ENCODE results near the gene CDK5R2. TPM values are rescaled to one million over a fixed set of nuclear protein-coding genes. Genes with fewer than 3 reads are reported as not detected.

Gene CDK5R2
- total RNA-seq, 1 experiment from 2014 or later = 0.44 TPM

GRCh38 chr2:218961229-218961628, 1.8 kb downstream of the CDK5R2 start:
- no peak overlapping the region for H3K4me3 ChIP-seq (replicated peaks in 1 of 2; ENCODE audit: low read depth in 1 of 2, low read length in 2 of 2)
- TF ChIP-seq ZFX (IDR thresholded peaks at IDR 0.05) = no peak
- TF ChIP-seq POLR2AphosphoS5 (IDR thresholded peaks at IDR 0.05; ENCODE audit: low read depth, low read length) = no peak
- TF ChIP-seq CBX3 (IDR thresholded peaks at IDR 0.05; ENCODE audit: low read depth) = no peak
- TF ChIP-seq SP1 (IDR thresholded peaks at IDR 0.05; ENCODE audit: low read depth) = no peak
- TF ChIP-seq CTCF (IDR thresholded peaks at IDR 0.05 in 2 of 3, conservative IDR thresholded peaks at IDR 0.05 in 1 of 3; ENCODE audit: borderline replicate concordance in 1 of 3, insufficient read depth in 1 of 3, low read depth in 2 of 3, low read length in 2 of 3) = no peak
- TF ChIP-seq, protein P1, sequence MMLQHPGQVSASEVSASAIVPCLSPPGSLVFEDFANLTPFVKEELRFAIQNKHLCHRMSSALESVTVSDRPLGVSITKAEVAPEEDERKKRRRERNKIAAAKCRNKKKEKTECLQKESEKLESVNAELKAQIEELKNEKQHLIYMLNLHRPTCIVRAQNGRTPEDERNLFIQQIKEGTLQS (IDR thresholded peaks at IDR 0.05) = no peak
- no peak for TF ChIP-seq EZH2phosphoT487 (IDR thresholded peaks at IDR 0.05; ENCODE audit: borderline replicate concordance)
- no peak for TF ChIP-seq CEBPB (IDR thresholded peaks at IDR 0.05; ENCODE audit: low read depth)
- no peak for TF ChIP-seq SRF (IDR thresholded peaks at IDR 0.05; ENCODE audit: low read depth)
- no peak for TF ChIP-seq FOSL1 (IDR thresholded peaks at IDR 0.05; ENCODE audit: low read depth)
- no peak for TF ChIP-seq JUND (IDR thresholded peaks at IDR 0.05)
- TF ChIP-seq, protein P2, sequence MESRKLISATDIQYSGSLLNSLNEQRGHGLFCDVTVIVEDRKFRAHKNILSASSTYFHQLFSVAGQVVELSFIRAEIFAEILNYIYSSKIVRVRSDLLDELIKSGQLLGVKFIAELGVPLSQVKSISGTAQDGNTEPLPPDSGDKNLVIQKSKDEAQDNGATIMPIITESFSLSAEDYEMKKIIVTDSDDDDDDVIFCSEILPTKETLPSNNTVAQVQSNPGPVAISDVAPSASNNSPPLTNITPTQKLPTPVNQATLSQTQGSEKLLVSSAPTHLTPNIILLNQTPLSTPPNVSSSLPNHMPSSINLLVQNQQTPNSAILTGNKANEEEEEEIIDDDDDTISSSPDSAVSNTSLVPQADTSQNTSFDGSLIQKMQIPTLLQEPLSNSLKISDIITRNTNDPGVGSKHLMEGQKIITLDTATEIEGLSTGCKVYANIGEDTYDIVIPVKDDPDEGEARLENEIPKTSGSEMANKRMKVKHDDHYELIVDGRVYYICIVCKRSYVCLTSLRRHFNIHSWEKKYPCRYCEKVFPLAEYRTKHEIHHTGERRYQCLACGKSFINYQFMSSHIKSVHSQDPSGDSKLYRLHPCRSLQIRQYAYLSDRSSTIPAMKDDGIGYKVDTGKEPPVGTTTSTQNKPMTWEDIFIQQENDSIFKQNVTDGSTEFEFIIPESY (IDR thresholded peaks at IDR 0.05; ENCODE audit: extremely low read depth, insufficient replicate concordance, low read length) = no peak
- TF ChIP-seq, protein P3, sequence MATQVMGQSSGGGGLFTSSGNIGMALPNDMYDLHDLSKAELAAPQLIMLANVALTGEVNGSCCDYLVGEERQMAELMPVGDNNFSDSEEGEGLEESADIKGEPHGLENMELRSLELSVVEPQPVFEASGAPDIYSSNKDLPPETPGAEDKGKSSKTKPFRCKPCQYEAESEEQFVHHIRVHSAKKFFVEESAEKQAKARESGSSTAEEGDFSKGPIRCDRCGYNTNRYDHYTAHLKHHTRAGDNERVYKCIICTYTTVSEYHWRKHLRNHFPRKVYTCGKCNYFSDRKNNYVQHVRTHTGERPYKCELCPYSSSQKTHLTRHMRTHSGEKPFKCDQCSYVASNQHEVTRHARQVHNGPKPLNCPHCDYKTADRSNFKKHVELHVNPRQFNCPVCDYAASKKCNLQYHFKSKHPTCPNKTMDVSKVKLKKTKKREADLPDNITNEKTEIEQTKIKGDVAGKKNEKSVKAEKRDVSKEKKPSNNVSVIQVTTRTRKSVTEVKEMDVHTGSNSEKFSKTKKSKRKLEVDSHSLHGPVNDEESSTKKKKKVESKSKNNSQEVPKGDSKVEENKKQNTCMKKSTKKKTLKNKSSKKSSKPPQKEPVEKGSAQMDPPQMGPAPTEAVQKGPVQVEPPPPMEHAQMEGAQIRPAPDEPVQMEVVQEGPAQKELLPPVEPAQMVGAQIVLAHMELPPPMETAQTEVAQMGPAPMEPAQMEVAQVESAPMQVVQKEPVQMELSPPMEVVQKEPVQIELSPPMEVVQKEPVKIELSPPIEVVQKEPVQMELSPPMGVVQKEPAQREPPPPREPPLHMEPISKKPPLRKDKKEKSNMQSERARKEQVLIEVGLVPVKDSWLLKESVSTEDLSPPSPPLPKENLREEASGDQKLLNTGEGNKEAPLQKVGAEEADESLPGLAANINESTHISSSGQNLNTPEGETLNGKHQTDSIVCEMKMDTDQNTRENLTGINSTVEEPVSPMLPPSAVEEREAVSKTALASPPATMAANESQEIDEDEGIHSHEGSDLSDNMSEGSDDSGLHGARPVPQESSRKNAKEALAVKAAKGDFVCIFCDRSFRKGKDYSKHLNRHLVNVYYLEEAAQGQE (IDR thresholded peaks at IDR 0.05; ENCODE audit: low read depth) = no peak
- no peak for TF ChIP-seq ELF1 (IDR thresholded peaks at IDR 0.05; ENCODE audit: borderline replicate concordance, low read depth)
- no peak for TF ChIP-seq EGR1 (IDR thresholded peaks at IDR 0.05; ENCODE audit: low read depth)
- TF ChIP-seq YY1 (IDR thresholded peaks at IDR 0.05; ENCODE audit: extremely low read depth, insufficient replicate concordance, low read depth, low read length) = no peak
- TF ChIP-seq EZH2 (IDR thresholded peaks at IDR 0.05) = no peak
- TF ChIP-seq, protein P4, sequence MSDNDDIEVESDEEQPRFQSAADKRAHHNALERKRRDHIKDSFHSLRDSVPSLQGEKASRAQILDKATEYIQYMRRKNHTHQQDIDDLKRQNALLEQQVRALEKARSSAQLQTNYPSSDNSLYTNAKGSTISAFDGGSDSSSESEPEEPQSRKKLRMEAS (IDR thresholded peaks at IDR 0.05) = no peak
- H4K20me1 ChIP-seq (ENCODE audit: insufficient read depth) = no peaks in the 10 kb centered on the region
- H3K9me3 ChIP-seq (ENCODE audit: control insufficient read depth in 1 of 2, insufficient read depth in 1 of 2, low read depth in 1 of 2, low read length in 2 of 2) = no peaks in the 10 kb centered on the region
- intact Hi-C loops (cut with micrococcal nuclease) = no loop called here
- H3K79me2 ChIP-seq (ENCODE audit: insufficient read depth, low read length) = no peaks in the 10 kb centered on the region
- H3K9ac ChIP-seq (ENCODE audit: low read length) = no peak overlapping the region
- peaks cover 0 to 31% of the 10 kb centered on the region in 2 experiments; a peak in 2 of 4 replicates for H3K4me1 ChIP-seq (ENCODE audit: control insufficient read depth in 1 of 2, insufficient read depth in 2 of 2, low read length in 2 of 2)
- ChIA-PET POLR2A (no interaction called here), CTCF (interaction anchor here (1.1 kb wide), 1 partner anchor 8 kb away, joined by 7 read pairs; no protein-coding TSS in a partner anchor), RAD21 (ENCODE audit: low non-redundant PET in 1 of 2, low total read pairs in 2 of 2, uncharacterized antibody in 2 of 2, unreplicated experiment in 2 of 2) (no interaction called here)
- no peaks in the 10 kb centered on the region for H3K36me3 ChIP-seq (ENCODE audit: control insufficient read depth in 1 of 2, insufficient read depth in 2 of 2, low read length in 2 of 2)
- H2AFZ ChIP-seq (ENCODE audit: low read depth, low read length, poor library complexity, severe bottlenecking) = no peak overlapping the region
- H3K9me2 ChIP-seq (ENCODE audit: insufficient read depth) = no peaks in the 10 kb centered on the region
- DNase-seq (ENCODE audit: low read depth, low spot score) = no peak
- ATAC-seq = no peak
- H3K4me2 ChIP-seq (ENCODE audit: low read length) = peak overlapping the region; percentile 12; the same call in 1 of the 2 replicates
- no peak overlapping the region for H3K27ac ChIP-seq (ENCODE audit: low read depth, low read length)
- H3K27me3 ChIP-seq (ENCODE audit: insufficient read depth, low read length) = peaks cover 10% of the 10 kb centered on the region; the same call in 1 of the 2 replicates
- no TSS peak for BruUV-seq (replicated peaks)

Data from HCT116 (cell line).